ENCODE data around the gene DCX.

Gene DCX

DNA sequence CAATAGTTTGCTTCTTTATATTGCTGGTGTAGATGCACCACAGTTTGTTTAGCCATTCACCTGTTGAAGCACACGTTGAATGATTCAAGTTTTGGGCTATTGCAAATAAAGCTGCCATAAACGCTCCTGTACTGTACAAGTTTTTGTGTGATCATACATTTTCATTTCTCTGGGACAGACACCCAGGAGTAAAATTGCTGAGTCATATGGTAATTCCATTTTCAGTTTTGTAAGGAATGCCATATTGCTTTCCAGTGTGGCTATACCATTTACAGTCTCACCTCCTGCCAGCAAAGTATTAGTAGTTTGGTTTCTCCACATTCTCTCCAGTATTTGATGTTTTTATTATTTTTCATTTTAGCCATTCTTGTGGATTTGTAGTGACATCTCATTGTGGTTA lies 109.7 kb downstream of the DCX start:
- DNase-seq: no peak

- DNase-seq: no peak
Measured at GRCh38 chrX:111288841-111289240, 123.2 kb downstream of the DCX start.

GRCh38 chrX:111284631-111285293 lies 127.2 kb downstream of the DCX start:
- DNase-seq: no peak

DNA sequence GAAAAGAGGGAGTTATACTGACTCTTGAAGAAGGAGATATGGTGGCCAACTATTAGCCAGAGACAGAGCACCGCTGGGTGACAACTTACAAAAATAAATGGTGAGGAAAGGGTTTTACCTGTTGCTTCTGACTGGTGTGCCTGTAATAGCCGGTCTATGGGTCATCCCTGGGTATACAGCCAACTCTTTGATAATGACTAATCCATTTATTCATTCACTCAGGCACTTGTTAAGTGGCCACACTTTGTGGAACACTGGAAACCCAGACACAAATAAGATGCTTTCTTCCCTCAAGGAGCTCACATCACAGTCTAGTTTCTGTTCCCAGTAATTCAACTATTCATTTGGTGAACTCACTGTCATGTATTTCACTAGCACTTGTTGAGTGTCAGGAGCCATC lies 128.5 kb downstream of the DCX start:
- DNase-seq: no peak

- DNase-seq: no peak
Measured at GRCh38 chrX:111282991-111283390, 129.0 kb downstream of the DCX start.

DNA sequence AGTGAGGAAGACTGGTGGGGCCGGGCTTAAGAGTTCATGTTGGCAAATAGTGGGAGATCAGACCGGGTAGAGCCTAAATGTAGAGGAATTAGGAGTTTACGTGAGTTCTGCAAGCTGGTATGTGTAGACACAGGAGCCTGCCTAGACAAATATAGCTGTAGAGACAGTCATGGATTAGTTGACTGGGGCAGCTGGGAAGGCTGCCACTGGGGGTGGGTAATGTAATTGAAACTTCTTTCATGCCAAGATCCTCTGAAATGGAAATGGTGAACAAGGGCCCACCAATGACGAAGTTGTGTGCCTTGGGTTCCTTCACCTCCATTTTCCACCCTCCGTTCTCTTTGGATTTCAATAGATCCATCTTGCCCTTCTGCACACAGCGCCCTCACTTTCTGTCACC lies 129.9 kb downstream of the DCX start:
- DNase-seq: no peak

GRCh38 chrX:111270339-111270738 lies 141.7 kb downstream of the DCX start, which contains the start of gene CAPN6:
TSS of gene CAPN6 (minus strand) at chrX:111270483. CDS start at chrX:111263936, 6,547 bp downstream.
- no peak for DNase-seq

DNA sequence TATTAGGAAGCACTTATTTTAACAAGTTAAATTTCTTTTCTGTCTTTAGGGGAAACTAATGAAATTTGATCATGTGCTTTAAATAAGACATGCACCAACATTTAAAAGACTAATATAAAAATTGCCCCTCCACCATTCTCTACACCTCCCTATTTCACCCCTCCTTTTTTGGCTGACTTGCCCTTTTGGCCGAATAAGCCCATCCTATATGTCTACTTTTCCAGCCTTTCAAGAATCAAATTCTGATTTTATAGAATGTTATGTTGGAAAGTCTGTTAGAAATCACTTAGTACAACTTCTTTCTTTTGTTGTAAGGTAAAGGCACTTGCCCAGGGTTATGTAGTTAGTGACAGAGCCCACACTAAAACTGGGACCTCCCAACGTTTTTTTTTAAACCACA lies 143.5 kb downstream of the DCX start:
- DNase-seq: no peak

DNA sequence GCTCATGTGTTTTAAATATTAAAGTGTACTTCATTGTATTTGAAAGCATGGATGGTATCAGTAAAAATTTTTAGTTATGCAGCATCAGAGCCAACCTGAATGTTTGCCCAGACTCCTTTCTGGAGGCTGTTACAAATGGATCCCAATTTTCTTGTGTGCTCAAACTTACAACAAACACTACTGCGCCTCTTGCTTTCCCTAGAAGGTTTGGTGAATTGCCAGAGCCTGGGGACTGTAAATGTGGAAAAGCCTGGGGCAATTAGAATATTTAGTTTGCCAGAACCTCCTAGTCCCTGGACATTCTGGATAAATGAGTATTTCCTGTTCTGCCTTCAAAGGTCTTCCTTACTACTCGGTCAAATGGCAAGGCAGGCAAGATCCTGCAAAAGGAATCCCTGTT lies 146.5 kb downstream of the DCX start:
- no peak for DNase-seq

GRCh38 chrX:111264385-111264784 lies 147.6 kb downstream of the DCX start:
- no peak for DNase-seq

DNA sequence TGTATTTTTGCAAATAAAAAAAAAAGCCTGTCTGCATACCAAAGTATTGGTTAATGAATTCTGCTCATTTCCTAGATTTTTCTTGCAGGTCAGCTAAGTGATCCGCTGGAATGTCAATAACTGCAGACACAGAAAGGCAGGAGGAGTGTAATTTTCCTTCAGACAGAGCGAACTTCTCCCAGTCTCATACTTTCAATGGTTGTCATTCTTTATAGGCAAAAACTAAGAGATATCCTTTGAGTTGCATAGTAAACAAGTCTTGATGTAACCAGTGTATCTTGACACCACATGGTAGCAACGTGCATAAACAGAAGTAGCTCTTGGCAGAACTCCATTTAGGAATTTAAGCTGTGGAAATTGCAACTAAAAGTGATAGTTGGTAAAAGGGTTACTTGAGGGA lies 149.9 kb downstream of the DCX start:
- no peak for DNase-seq

- DNase-seq: no peak
Measured at GRCh38 chrX:111260451-111260850, 151.5 kb downstream of the DCX start.

- no peak for DNase-seq
Measured at GRCh38 chrX:111259559-111259958, 152.4 kb downstream of the DCX start.

DNA sequence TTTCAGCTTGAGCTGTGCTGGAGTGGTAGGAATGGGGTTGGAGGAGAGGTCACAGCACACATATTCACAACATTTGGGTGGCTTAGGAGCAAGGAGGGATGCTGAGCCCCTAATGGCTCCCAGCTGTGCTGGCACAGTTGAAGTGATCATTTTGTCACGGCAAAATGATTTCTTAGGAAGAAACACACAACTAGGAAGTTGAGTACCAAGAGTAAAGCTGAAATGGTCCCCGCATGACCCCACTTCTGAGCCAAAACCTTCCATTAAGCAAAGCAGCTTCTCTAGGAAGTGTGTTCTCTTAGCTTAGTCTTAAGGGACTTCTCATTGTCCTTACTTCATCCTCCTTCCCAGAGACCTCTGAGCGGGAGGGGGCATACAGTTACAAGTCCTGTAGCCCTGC lies 154.3 kb downstream of the DCX start:
- DNase-seq: no peak

GRCh38 chrX:111254896-111255693 lies 156.9 kb downstream of the DCX start:
- no peak for DNase-seq

GRCh38 chrX:111244235-111244750 lies 167.7 kb downstream of the DCX start:
- DNase-seq: peak; percentile 31

Measured in NCI-H774 (cell line).